Measurements from ENCODE around the gene DIAPH3. TPM values are rescaled to one million over a fixed set of nuclear protein-coding genes. Genes with fewer than 3 reads are reported as not detected.

The DIAPH3 gene
- total RNA-seq, 2 donors from 2014 or later, result 8.1 to 27.8 TPM

- no peak for ATAC-seq
- no peak for DNase-seq (ENCODE audit: low spot score)
- H3K27ac Mint-ChIP-seq, result no peak overlapping the region
- H3K36me3 Mint-ChIP-seq, result no peaks in the 10 kb centered on the region
- H3K4me1 Mint-ChIP-seq (ENCODE audit: low read depth in 2 of 2), result no peaks in the 10 kb centered on the region
- no peaks in the 10 kb centered on the region for H3K9me3 Mint-ChIP-seq
- no peaks in the 10 kb centered on the region for H3K27me3 Mint-ChIP-seq
- no peak overlapping the region for H3K4me3 Mint-ChIP-seq
These were observed 474.7 kb downstream of the DIAPH3 start for GRCh38 chr13:59689057-59689456.

GRCh38 chr13:59686798-59687394, 476.8 kb downstream of the DIAPH3 start:
- Mint-ChIP-seq H3K9me3 (no peaks in the 10 kb centered on the region), H3K27ac (no peak overlapping the region), H3K36me3 (no peaks in the 10 kb centered on the region), H3K27me3 (no peaks in the 10 kb centered on the region), H3K4me3 (no peak overlapping the region), H3K4me1 (ENCODE audit: low read depth in 2 of 2) (no peaks in the 10 kb centered on the region)
- ATAC-seq (no peak), DNase-seq (ENCODE audit: low spot score) (no peak)

- Mint-ChIP-seq H3K27ac (no peak overlapping the region), H3K4me3 (no peak overlapping the region), H3K36me3 (no peaks in the 10 kb centered on the region), H3K4me1 (ENCODE audit: low read depth in 2 of 2) (no peaks in the 10 kb centered on the region), H3K27me3 (no peaks in the 10 kb centered on the region), H3K9me3 (no peaks in the 10 kb centered on the region)
- DNase-seq (ENCODE audit: low spot score) (no peak), ATAC-seq (no peak)
These were observed 479.6 kb downstream of the DIAPH3 start for GRCh38 chr13:59684105-59684504.

GRCh38 chr13:59681636-59682311, 482.0 kb downstream of the DIAPH3 start:
- Mint-ChIP-seq H3K27ac (no peak overlapping the region), H3K36me3 (no peaks in the 10 kb centered on the region), H3K27me3 (no peaks in the 10 kb centered on the region), H3K4me3 (no peak overlapping the region), H3K9me3 (no peaks in the 10 kb centered on the region), H3K4me1 (ENCODE audit: low read depth in 2 of 2) (no peaks in the 10 kb centered on the region)
- ATAC-seq (no peak), DNase-seq (ENCODE audit: low spot score) (no peak)

- no peaks in the 10 kb centered on the region for H3K4me1 Mint-ChIP-seq (ENCODE audit: low read depth in 2 of 2)
- no peaks in the 10 kb centered on the region for H3K9me3 Mint-ChIP-seq
- H3K36me3 Mint-ChIP-seq, result no peaks in the 10 kb centered on the region
- H3K27me3 Mint-ChIP-seq, result no peaks in the 10 kb centered on the region
- H3K4me3 Mint-ChIP-seq, result no peak overlapping the region
- DNase-seq (ENCODE audit: low spot score), result no peak
- no peak overlapping the region for H3K27ac Mint-ChIP-seq
- no peak for ATAC-seq
These were observed 483.2 kb downstream of the DIAPH3 start for GRCh38 chr13:59680429-59681024.

GRCh38 chr13:59679254-59679653, 484.5 kb downstream of the DIAPH3 start:
- H3K4me3 Mint-ChIP-seq, result no peak overlapping the region
- peaks cover 3 to 6% of the 10 kb centered on the region in 2 donors for H3K4me1 Mint-ChIP-seq (ENCODE audit: low read depth in 2 of 2)
- DNase-seq (ENCODE audit: low spot score), result no peak
- ATAC-seq, result no peak
- H3K36me3 Mint-ChIP-seq, result no peaks in the 10 kb centered on the region
- no peak overlapping the region for H3K27ac Mint-ChIP-seq
- H3K27me3 Mint-ChIP-seq, result no peaks in the 10 kb centered on the region
- no peaks in the 10 kb centered on the region for H3K9me3 Mint-ChIP-seq

GRCh38 chr13:59677966-59678814, 485.5 kb downstream of the DIAPH3 start:
- H3K27ac Mint-ChIP-seq, result no peak overlapping the region
- H3K36me3 Mint-ChIP-seq, result no peaks in the 10 kb centered on the region

GRCh38 chr13:59677430-59677829, 486.3 kb downstream of the DIAPH3 start:
- no peaks in the 10 kb centered on the region for H3K36me3 Mint-ChIP-seq
- no peak for ATAC-seq
- no peaks in the 10 kb centered on the region for H3K27me3 Mint-ChIP-seq
- no peak overlapping the region for H3K27ac Mint-ChIP-seq
- H3K4me1 Mint-ChIP-seq (ENCODE audit: low read depth in 2 of 2), result peaks cover 6 to 7% of the 10 kb centered on the region in 2 donors
- H3K9me3 Mint-ChIP-seq, result no peaks in the 10 kb centered on the region
- no peak for DNase-seq (ENCODE audit: low spot score)
- no peak overlapping the region for H3K4me3 Mint-ChIP-seq

More at GRCh38 chr13:59677966-59678814, 485.5 kb downstream of the DIAPH3 start:
- ATAC-seq, result no peak
- peaks cover 5 to 6% of the 10 kb centered on the region in 2 donors for H3K4me1 Mint-ChIP-seq (ENCODE audit: low read depth in 2 of 2)
- H3K9me3 Mint-ChIP-seq, result no peaks in the 10 kb centered on the region
- no peak overlapping the region for H3K4me3 Mint-ChIP-seq
- H3K27me3 Mint-ChIP-seq, result no peaks in the 10 kb centered on the region
- no peak for DNase-seq (ENCODE audit: low spot score)

GRCh38 chr13:59674616-59675015, 489.1 kb downstream of the DIAPH3 start:
- Mint-ChIP-seq H3K27ac (no peak overlapping the region), H3K4me1 (ENCODE audit: low read depth in 2 of 2) (peaks cover 6 to 11% of the 10 kb centered on the region in 2 donors), H3K36me3 (no peaks in the 10 kb centered on the region), H3K27me3 (no peaks in the 10 kb centered on the region), H3K9me3 (no peaks in the 10 kb centered on the region), H3K4me3 (no peak overlapping the region)
- ATAC-seq, result no peak
- no peak for DNase-seq (ENCODE audit: low spot score)

- Mint-ChIP-seq H3K27me3 (no peaks in the 10 kb centered on the region), H3K9me3 (no peaks in the 10 kb centered on the region), H3K36me3 (no peaks in the 10 kb centered on the region), H3K27ac (no peak overlapping the region), H3K4me3 (no peak overlapping the region), H3K4me1 (ENCODE audit: low read depth in 2 of 2) (peaks cover 6 to 11% of the 10 kb centered on the region in 2 donors)
- ATAC-seq (no peak), DNase-seq (ENCODE audit: low spot score) (no peak)
These were observed 490.4 kb downstream of the DIAPH3 start for GRCh38 chr13:59673286-59673685.

- H3K36me3 Mint-ChIP-seq, result no peaks in the 10 kb centered on the region
- no peak overlapping the region for H3K27ac Mint-ChIP-seq
- H3K4me3 Mint-ChIP-seq, result no peak overlapping the region
- no peaks in the 10 kb centered on the region for H3K9me3 Mint-ChIP-seq
- peaks cover 6 to 11% of the 10 kb centered on the region in 2 donors for H3K4me1 Mint-ChIP-seq (ENCODE audit: low read depth in 2 of 2)
- no peak for DNase-seq (ENCODE audit: low spot score)
- no peaks in the 10 kb centered on the region for H3K27me3 Mint-ChIP-seq
- ATAC-seq, result no peak
These were observed 491.3 kb downstream of the DIAPH3 start for GRCh38 chr13:59672445-59672844.

GRCh38 chr13:59671881-59672280, 491.8 kb downstream of the DIAPH3 start:
- no peak overlapping the region for H3K4me3 Mint-ChIP-seq
- peaks cover 6 to 11% of the 10 kb centered on the region in 2 donors for H3K4me1 Mint-ChIP-seq (ENCODE audit: low read depth in 2 of 2)
- no peaks in the 10 kb centered on the region for H3K9me3 Mint-ChIP-seq
- no peaks in the 10 kb centered on the region for H3K27me3 Mint-ChIP-seq
- DNase-seq (ENCODE audit: low spot score) (no peak), ATAC-seq (no peak)
- no peak overlapping the region for H3K27ac Mint-ChIP-seq
- no peaks in the 10 kb centered on the region for H3K36me3 Mint-ChIP-seq

- Mint-ChIP-seq H3K27me3 (no peaks in the 10 kb centered on the region), H3K4me1 (ENCODE audit: low read depth in 2 of 2) (no peaks in the 10 kb centered on the region), H3K4me3 (no peak overlapping the region), H3K27ac (no peak overlapping the region), H3K9me3 (no peaks in the 10 kb centered on the region), H3K36me3 (no peaks in the 10 kb centered on the region)
- no peak for DNase-seq (ENCODE audit: low spot score)
- no peak for ATAC-seq
These were observed 497.2 kb downstream of the DIAPH3 start for GRCh38 chr13:59666504-59666903.

GRCh38 chr13:59665732-59666131, 498.0 kb downstream of the DIAPH3 start:
- Mint-ChIP-seq H3K4me1 (ENCODE audit: low read depth in 2 of 2) (no peaks in the 10 kb centered on the region), H3K4me3 (no peak overlapping the region), H3K27me3 (no peaks in the 10 kb centered on the region), H3K27ac (no peak overlapping the region), H3K36me3 (no peaks in the 10 kb centered on the region), H3K9me3 (no peaks in the 10 kb centered on the region)
- ATAC-seq (no peak), DNase-seq (ENCODE audit: low spot score) (no peak)
